Parathyroid adenoma (tissue), 2 donors: ENCODE measurements around the gene HFM1.
"Not testable (repeated sequence)": the region's sequence is repeated elsewhere in the genome, so short reads cannot be mapped to it uniquely, and the experiment has no call there.

Experiments used
- H2AFZ ChIP-seq: fragments of 300-600 bp; sonication (generic); one replicate; pipeline ENCODE4 v1.7.0; 2017; ENCODE audit warnings: antibody characterized with exemption, mild to moderate bottlenecking
- H3K27ac ChIP-seq: fragments of 300-600 bp; sonication (generic); one replicate; pipeline ENCODE4 v1.7.0; 2017
- H3K27me3 ChIP-seq: fragments of 300-600 bp; sonication (generic); one replicate; pipeline ENCODE4 v1.7.0; 2017; ENCODE audit warnings: low read length; ENCODE audit not compliant: control insufficient read depth, insufficient read depth
- H3K36me3 ChIP-seq: fragments of 300-600 bp; sonication (generic); one replicate; pipeline ENCODE4 v1.7.0; 2017; ENCODE audit warnings: low read length; ENCODE audit not compliant: control insufficient read depth, insufficient read depth
- H3K4me1 ChIP-seq: fragments of 300-600 bp; sonication (generic); one replicate; pipeline ENCODE4 v1.7.0; 2017; ENCODE audit warnings: control low read depth
- H3K4me2 ChIP-seq: fragments of 300-600 bp; sonication (generic); one replicate; pipeline ENCODE4 v1.7.0; 2017; ENCODE audit warnings: low read length
- H3K4me3 ChIP-seq: fragments of 300-600 bp; sonication (generic); one replicate; pipeline ENCODE4 v1.7.0; 2017; ENCODE audit warnings: low read depth, low read length
- H3K79me2 ChIP-seq: fragments of 300-600 bp; sonication (generic); one replicate; pipeline ENCODE4 v1.7.0; 2017; ENCODE audit warnings: control low read depth
- H3K9ac ChIP-seq: fragments of 300-600 bp; sonication (generic); one replicate; pipeline ENCODE4 v1.7.0; 2017; ENCODE audit warnings: mild to moderate bottlenecking
- H3K9me3 ChIP-seq: fragments of 300-600 bp; sonication (generic); one replicate; pipeline ENCODE4 v1.7.0; 2017; ENCODE audit warnings: low read length; ENCODE audit not compliant: control insufficient read depth
- CTCF ChIP-seq: fragments of 300-600 bp; sonication (generic); IDR thresholded peaks from one replicate; pipeline ENCODE4 v1.7.0; 2017; ENCODE audit warnings: antibody characterized with exemption, mild to moderate bottlenecking
- donor health status: primary hyperparathyroidism.

HFM1 gene

GRCh38 chr1:91440847-91441246, 36.2 kb upstream of the HFM1 start:
- Histone ChIP-seq H3K9me3 (no peaks in the 10 kb centered on the region), H3K4me3 (no peak overlapping the region), H3K36me3 (no peaks in the 10 kb centered on the region), H3K9ac (no peak overlapping the region), H3K4me1 (no peaks in the 10 kb centered on the region), H3K79me2 (no peaks in the 10 kb centered on the region), H2AFZ (no peak overlapping the region), H3K27ac (no peak overlapping the region), H3K4me2 (no peak overlapping the region), H3K27me3 (no peaks in the 10 kb centered on the region)
- no peak for TF ChIP-seq CTCF

- Histone ChIP-seq H3K9ac (no peak overlapping the region), H3K27ac (no peak overlapping the region), H3K4me3 (no peak overlapping the region), H3K36me3 (no peaks in the 10 kb centered on the region), H3K9me3 (no peaks in the 10 kb centered on the region), H2AFZ (no peak overlapping the region), H3K27me3 (no peaks in the 10 kb centered on the region), H3K4me1 (no peaks in the 10 kb centered on the region), H3K79me2 (no peaks in the 10 kb centered on the region), H3K4me2 (no peak overlapping the region)
- no peak for TF ChIP-seq CTCF
These were observed 34.4 kb upstream of the HFM1 start for GRCh38 chr1:91439016-91439415.

- no peak overlapping the region for H3K4me2 ChIP-seq
- H3K4me3 ChIP-seq = no peak overlapping the region
- H3K36me3 ChIP-seq = no peaks in the 10 kb centered on the region
These were observed 23.7 kb upstream of the HFM1 start for GRCh38 chr1:91428182-91428798.

GRCh38 chr1:91427741-91428140, 23.1 kb upstream of the HFM1 start:
- Histone ChIP-seq H3K4me3 (no peak overlapping the region), H3K27me3 (no peaks in the 10 kb centered on the region), H3K27ac (no peak overlapping the region), H3K9me3 (no peaks in the 10 kb centered on the region), H3K4me2 (no peak overlapping the region), H3K9ac (no peak overlapping the region), H3K79me2 (no peaks in the 10 kb centered on the region), H3K36me3 (no peaks in the 10 kb centered on the region), H3K4me1 (no peaks in the 10 kb centered on the region), H2AFZ (no peak overlapping the region)
- TF ChIP-seq CTCF = no peak

More at GRCh38 chr1:91428182-91428798, 23.7 kb upstream of the HFM1 start:
- no peaks in the 10 kb centered on the region for H3K27me3 ChIP-seq
- no peak for TF ChIP-seq CTCF
- H3K9ac ChIP-seq = no peak overlapping the region
- no peak overlapping the region for H3K27ac ChIP-seq
- H3K79me2 ChIP-seq = no peaks in the 10 kb centered on the region
- H3K9me3 ChIP-seq = no peaks in the 10 kb centered on the region
- H2AFZ ChIP-seq = no peak overlapping the region
- H3K4me1 ChIP-seq = no peaks in the 10 kb centered on the region

GRCh38 chr1:91422523-91422922, 17.9 kb upstream of the HFM1 start:
- H3K4me1 ChIP-seq, H2AFZ ChIP-seq, H3K27me3 ChIP-seq, H3K4me3 ChIP-seq, H3K9ac ChIP-seq, H3K9me3 ChIP-seq, H3K79me2 ChIP-seq, H3K36me3 ChIP-seq, H3K4me2 ChIP-seq, H3K27ac ChIP-seq: not testable (repeated sequence)
